ENCODE measurements around the gene POLR2A.

Gene POLR2A

DNA sequence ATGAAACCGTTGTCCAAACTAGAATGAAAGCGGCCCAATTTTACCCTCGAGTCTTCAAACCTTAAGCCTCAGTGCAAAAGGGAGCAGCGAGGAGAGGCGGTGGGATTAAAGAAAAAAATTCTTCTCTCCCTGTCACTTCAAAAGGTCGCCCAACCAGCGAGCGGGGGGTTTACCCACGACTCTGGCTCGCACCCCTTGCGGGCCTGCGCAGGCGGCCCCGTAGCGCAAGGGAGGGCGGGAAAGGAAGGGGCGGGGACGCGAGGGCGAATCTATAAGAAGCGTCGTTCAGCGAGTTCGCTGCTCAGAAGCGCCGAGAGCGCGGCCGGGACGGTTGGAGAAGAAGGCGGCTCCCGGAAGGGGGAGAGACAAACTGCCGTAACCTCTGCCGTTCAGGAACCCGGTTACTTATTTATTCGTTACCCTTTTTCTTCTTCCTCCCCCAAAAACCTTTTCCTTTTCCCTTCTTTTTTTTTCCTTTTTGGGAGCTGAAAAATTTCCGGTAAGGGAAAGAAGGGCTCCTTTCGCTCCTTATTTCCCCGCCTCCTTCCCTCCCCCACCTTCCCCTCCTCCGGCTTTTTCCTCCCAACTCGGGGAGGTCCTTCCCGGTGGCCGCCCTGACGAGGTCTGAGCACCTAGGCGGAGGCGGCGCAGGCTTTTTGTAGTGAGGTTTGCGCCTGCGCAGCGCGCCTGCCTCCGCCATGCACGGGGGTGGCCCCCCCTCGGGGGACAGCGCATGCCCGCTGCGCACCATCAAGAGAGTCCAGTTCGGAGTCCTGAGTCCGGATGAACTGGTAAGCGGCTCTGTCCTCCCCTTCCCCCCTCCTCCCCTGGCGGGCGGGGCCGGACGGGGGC, at the start of gene POLR2A:
Gene POLR2A (plus strand): TSS at position 300 of the 852 bp plus-strand sequence.
- Histone ChIP-seq H3K27me3 (ENCODE audit: insufficient read depth, low read depth, severe bottlenecking) (no peaks in the 10 kb centered on the region), H3K9me3 (ENCODE audit: severe bottlenecking) (no peaks in the 10 kb centered on the region), H3K36me3 (peaks cover 27% of the 10 kb centered on the region), H3K27ac (peak within 1 kb of the TSS; percentile 100), H3K4me3 (ENCODE audit: low read depth, low read length) (peak within 1 kb of the TSS; percentile 97)
- DNase-seq = peak; percentile 97
- TF ChIP-seq, protein P1, sequence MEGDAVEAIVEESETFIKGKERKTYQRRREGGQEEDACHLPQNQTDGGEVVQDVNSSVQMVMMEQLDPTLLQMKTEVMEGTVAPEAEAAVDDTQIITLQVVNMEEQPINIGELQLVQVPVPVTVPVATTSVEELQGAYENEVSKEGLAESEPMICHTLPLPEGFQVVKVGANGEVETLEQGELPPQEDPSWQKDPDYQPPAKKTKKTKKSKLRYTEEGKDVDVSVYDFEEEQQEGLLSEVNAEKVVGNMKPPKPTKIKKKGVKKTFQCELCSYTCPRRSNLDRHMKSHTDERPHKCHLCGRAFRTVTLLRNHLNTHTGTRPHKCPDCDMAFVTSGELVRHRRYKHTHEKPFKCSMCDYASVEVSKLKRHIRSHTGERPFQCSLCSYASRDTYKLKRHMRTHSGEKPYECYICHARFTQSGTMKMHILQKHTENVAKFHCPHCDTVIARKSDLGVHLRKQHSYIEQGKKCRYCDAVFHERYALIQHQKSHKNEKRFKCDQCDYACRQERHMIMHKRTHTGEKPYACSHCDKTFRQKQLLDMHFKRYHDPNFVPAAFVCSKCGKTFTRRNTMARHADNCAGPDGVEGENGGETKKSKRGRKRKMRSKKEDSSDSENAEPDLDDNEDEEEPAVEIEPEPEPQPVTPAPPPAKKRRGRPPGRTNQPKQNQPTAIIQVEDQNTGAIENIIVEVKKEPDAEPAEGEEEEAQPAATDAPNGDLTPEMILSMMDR (IDR thresholded peaks at IDR 0.05; ENCODE audit: low read depth, low read length) = no peak

DNA sequence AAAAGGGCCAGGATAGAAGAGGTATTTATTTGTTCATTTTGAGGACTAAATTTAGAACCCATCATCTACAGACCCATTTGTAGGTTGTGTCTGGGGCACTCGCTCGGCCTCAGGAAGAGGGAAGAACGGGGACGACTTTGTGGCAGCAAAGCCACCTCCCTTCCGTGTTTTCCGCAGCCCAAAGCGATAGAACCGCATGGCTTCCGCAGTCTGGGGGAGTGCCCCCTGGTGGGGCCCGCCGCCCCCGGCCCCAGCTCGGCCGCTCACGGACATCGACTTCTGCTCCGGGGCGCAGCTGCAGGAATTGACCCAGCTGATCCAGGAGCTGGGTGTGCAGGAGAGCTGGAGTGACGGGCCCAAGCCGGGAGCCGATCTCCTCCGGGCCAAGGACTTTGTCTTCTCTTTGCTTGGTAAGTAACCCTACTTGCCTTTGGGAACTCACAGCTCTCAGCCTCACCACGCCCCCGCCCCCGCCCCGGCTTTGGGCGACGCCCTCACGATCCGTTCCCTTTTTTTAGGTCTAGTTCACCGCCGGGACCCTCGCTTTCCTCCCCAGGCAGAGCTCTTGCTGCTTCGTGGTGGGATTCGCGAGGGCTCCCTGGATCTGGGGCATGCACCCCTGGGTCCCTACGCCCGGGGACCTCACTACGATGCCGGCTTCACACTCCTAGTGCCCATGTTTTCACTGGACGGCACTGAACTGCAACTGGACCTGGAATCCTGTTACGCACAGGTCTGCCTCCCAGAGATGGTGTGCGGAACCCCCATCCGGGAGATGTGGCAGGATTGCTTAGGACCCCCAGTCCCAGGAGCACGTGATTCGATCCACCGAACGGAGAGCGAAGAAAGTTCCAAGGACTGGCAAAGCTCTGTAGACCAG, 48.2 kb upstream of the POLR2A start:
- TF ChIP-seq, protein P1 (IDR thresholded peaks at IDR 0.05; ENCODE audit: low read depth, low read length) = peak; percentile 38
- peak overlapping the region; percentile 47 for H3K4me3 ChIP-seq (ENCODE audit: low read depth, low read length)
- H3K27ac ChIP-seq = peak overlapping the region; percentile 43
- H3K27me3 ChIP-seq (ENCODE audit: insufficient read depth, low read depth, severe bottlenecking) = peaks cover 12% of the 10 kb centered on the region
- H3K9me3 ChIP-seq (ENCODE audit: severe bottlenecking) = no peaks in the 10 kb centered on the region
- peak; percentile 49 for DNase-seq
- no peaks in the 10 kb centered on the region for H3K36me3 ChIP-seq

DNA sequence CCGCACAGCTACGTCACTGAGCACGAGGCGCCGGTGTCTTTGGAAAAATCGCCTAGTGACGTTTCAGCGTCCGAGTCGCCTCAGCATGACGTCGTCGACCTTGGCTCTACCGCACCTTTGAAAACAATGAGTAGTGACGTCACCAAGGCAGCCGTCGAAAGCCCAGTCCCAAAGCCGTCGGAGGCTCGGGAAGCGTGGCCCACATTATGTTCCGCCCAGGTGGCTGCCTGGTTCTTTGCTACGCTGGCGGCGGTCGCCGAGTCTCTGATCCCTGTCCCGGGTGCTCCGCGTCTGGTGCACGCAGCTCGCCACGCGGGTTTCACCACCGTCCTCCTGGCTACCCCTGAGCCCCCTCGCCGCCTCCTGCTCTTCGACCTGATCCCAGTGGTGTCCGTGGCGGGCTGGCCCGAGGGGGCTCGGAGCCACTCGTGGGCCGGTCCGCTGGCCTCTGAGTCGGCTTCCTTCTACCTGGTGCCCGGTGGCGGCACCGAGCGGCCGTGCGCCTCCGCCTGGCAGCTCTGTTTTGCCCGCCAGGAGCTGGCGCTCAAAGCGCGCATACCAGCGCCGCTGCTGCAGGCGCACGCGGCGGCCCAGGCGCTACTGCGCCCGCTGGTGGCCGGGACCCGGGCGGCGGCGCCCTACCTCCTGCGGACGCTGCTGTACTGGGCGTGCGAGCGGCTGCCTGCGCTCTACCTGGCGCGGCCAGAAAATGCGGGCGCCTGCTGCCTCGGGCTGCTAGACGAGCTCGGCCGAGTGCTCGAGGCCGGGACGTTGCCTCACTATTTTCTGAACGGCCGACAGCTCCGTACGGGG, 47.4 kb upstream of the POLR2A start:
- H3K36me3 ChIP-seq = no peaks in the 10 kb centered on the region
- TF ChIP-seq, protein P1 (IDR thresholded peaks at IDR 0.05; ENCODE audit: low read depth, low read length) = peak; percentile 83
- no peaks in the 10 kb centered on the region for H3K9me3 ChIP-seq (ENCODE audit: severe bottlenecking)
- H3K27ac ChIP-seq = peak overlapping the region; percentile 43
- H3K27me3 ChIP-seq (ENCODE audit: insufficient read depth, low read depth, severe bottlenecking) = peaks cover 12% of the 10 kb centered on the region
- peak; percentile 81 for DNase-seq
- H3K4me3 ChIP-seq (ENCODE audit: low read depth, low read length) = peak overlapping the region; percentile 47

DNA sequence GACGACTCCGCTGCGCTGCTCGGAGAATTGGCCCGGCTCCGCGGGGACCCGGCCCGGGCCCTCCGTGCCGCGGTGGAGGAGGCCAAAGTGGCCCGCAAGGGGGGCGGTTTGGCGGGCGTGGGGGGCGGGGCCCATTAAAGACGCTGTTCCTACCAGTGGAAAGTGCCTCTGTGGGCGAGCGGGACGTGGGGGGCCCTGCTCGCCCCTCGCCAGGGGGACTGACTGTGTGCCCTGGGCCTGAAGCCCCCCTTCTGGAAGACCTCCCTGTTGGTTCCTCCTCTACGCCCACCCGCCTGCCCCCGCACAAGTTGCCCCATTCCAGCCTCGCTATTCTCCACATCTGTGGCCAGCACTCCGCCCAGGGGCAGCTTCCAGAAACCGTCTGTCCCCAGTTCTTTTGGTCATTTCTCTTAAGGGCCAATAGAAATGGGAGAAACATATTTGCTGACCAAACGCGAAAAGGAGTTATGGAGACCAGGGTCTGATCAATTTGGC, 46.8 kb upstream of the POLR2A start:
- Histone ChIP-seq H3K27ac (no peak overlapping the region), H3K36me3 (no peaks in the 10 kb centered on the region), H3K4me3 (ENCODE audit: low read depth, low read length) (peak overlapping the region; percentile 47), H3K9me3 (ENCODE audit: severe bottlenecking) (no peaks in the 10 kb centered on the region), H3K27me3 (ENCODE audit: insufficient read depth, low read depth, severe bottlenecking) (peaks cover 12% of the 10 kb centered on the region)
- TF ChIP-seq, protein P1 (IDR thresholded peaks at IDR 0.05; ENCODE audit: low read depth, low read length) = no peak
- no peak for DNase-seq

DNA sequence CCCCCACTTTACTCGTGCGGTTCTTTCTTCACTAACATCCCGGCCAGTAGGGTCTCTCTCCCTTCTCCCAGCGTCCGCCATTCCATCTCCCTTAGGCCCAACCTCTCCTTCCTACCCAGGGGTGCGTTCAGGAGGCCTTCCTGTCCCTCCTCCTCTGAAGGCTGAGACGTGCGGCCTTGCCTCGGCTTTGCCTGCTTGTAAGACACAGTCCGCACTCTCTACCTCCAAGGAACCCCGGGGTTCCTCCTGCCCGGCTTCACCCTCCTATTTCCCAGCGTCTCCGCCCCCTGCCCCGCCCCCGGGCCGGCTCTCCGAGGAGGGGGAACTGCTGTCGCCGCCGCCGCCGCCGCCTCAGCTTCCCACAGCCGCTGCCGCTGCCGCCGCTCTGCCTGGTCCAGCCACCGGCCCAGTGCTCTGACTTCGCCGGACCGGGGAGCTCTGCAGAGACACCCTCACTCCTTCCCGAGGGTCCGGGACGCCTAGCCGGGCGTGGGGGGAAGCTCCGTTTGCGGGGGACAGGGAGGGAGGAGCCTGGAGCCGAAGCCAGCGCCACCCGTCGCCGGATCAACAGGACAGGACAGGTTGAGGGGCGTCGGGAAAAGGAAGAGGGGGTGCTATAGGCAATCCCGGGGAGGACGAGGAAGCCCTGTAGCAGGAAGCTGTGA, 46.1 kb upstream of the POLR2A start:
- Histone ChIP-seq H3K36me3 (no peaks in the 10 kb centered on the region), H3K27me3 (ENCODE audit: insufficient read depth, low read depth, severe bottlenecking) (peaks cover 12% of the 10 kb centered on the region), H3K9me3 (ENCODE audit: severe bottlenecking) (no peaks in the 10 kb centered on the region), H3K27ac (no peak overlapping the region; the same call in 1 of the 2 replicates), H3K4me3 (ENCODE audit: low read depth, low read length) (peak overlapping the region; percentile 47)
- TF ChIP-seq, protein P1 (IDR thresholded peaks at IDR 0.05; ENCODE audit: low read depth, low read length) = no peak
- peak; percentile 77 for DNase-seq
